GM18868 (cell line): ENCODE data around the gene SORL1.
"Not testable (repeated sequence)": the region's sequence is repeated elsewhere in the genome, so short reads cannot be mapped to it uniquely, and the experiment has no call there.

Experiments
- ATAC-seq: cut with Tn5 transposase; IDR thresholded peaks from one replicate; pipeline ENCODE4 v1.9.1; 2021; ENCODE audit warnings: mild to moderate bottlenecking, moderate library complexity; ENCODE audit not compliant: unreplicated experiment

Gene SORL1

GRCh38 chr11:121610706-121611105 is 158.6 kb downstream of the SORL1 start:
- ATAC-seq = no peak

- ATAC-seq = no peak
Measured at GRCh38 chr11:121611242-121611641, 159.1 kb downstream of the SORL1 start.

GRCh38 chr11:121613724-121614123 is 161.6 kb downstream of the SORL1 start:
- no peak for ATAC-seq

GRCh38 chr11:121614636-121615240 is 162.6 kb downstream of the SORL1 start:
- ATAC-seq = no peak

GRCh38 chr11:121615501-121615900 is 163.4 kb downstream of the SORL1 start:
- no peak for ATAC-seq

- no peak for ATAC-seq
Measured at GRCh38 chr11:121618516-121618915, 166.4 kb downstream of the SORL1 start.

GRCh38 chr11:121625777-121626506 is 173.8 kb downstream of the SORL1 start:
- no peak for ATAC-seq

GRCh38 chr11:121626507-121626875 is 174.4 kb downstream of the SORL1 start:
- no peak for ATAC-seq

- no peak for ATAC-seq
Measured at GRCh38 chr11:121626980-121627379, 174.9 kb downstream of the SORL1 start.

GRCh38 chr11:121630041-121630440 is 177.9 kb downstream of the SORL1 start:
- no peak for ATAC-seq

GRCh38 chr11:121631456-121631855 is 179.3 kb downstream of the SORL1 start:
- ATAC-seq = no peak

- ATAC-seq = no peak
Measured at GRCh38 chr11:121634273-121634672, 182.2 kb downstream of the SORL1 start.

GRCh38 chr11:121634889-121635288 is 182.8 kb downstream of the SORL1 start:
- ATAC-seq = no peak

GRCh38 chr11:121636081-121636799 is 184.1 kb downstream of the SORL1 start:
- ATAC-seq = no peak

- no peak for ATAC-seq
Measured at GRCh38 chr11:121636800-121637176, 184.7 kb downstream of the SORL1 start.

GRCh38 chr11:121637587-121637986 is 185.5 kb downstream of the SORL1 start:
- ATAC-seq = not testable (repeated sequence)

- no peak for ATAC-seq
Measured at GRCh38 chr11:121643479-121644186, 191.5 kb downstream of the SORL1 start.

GRCh38 chr11:121644187-121644512 is 192.0 kb downstream of the SORL1 start:
- no peak for ATAC-seq

- ATAC-seq = no peak
Measured at GRCh38 chr11:121645001-121645400, 192.9 kb downstream of the SORL1 start.

- no peak for ATAC-seq
Measured at GRCh38 chr11:121645596-121645995, 193.5 kb downstream of the SORL1 start.

- ATAC-seq = no peak
Measured at GRCh38 chr11:121648306-121648705, 196.2 kb downstream of the SORL1 start.

- no peak for ATAC-seq
Measured at GRCh38 chr11:121649798-121650197, 197.7 kb downstream of the SORL1 start.
